ENCODE measurements around the gene RAB33A. TPM values are rescaled to one million over a fixed set of nuclear protein-coding genes. Genes with fewer than 3 reads are reported as not detected.

RAB33A gene
- total RNA-seq = 3.2 to 16.7 TPM (median 16.7 TPM) in 3 replicates
- long read RNA-seq, transcript RAB33A-201 (2 exons, 1,258 nt) = major isoform, 19 of 21 reads
- long read RNA-seq, partial matches to known transcripts = 2 of 21 reads
- long read RNA-seq, other reads (novel, unspliced or antisense) = 0 of 21 reads

- Mint-ChIP-seq H3K4me1 (ENCODE audit: low read depth) (peaks cover 40% of the 10 kb centered on the region), H3K27me3 (ENCODE audit: low read depth) (no peaks in the 10 kb centered on the region), H3K9me3 (ENCODE audit: low read depth) (no peaks in the 10 kb centered on the region), H3K36me3 (ENCODE audit: low read depth) (no peaks in the 10 kb centered on the region), H3K4me3 (ENCODE audit: unreplicated experiment) (peak within 1 kb of the TSS; percentile 82), H3K27ac (ENCODE audit: unreplicated experiment) (peak within 1 kb of the TSS; percentile 97)
- no peak for TF ChIP-seq CTCF (IDR thresholded peaks at IDR 0.05)
- no peak for DNase-seq (ENCODE audit: low spot score)
Observed at GRCh38 chrX:130171446-130172126, at the start of gene RAB33A. TSS of gene RAB33A (plus strand) at chrX:130171962. CDS start at chrX:130172063, 101 bp downstream.

- no peak for DNase-seq (ENCODE audit: low spot score)
- TF ChIP-seq CTCF (IDR thresholded peaks at IDR 0.05) = no peak
- Mint-ChIP-seq H3K27me3 (ENCODE audit: low read depth) (no peaks in the 10 kb centered on the region), H3K4me3 (ENCODE audit: unreplicated experiment) (no peak overlapping the region), H3K9me3 (ENCODE audit: low read depth) (no peaks in the 10 kb centered on the region), H3K27ac (ENCODE audit: unreplicated experiment) (no peak overlapping the region), H3K36me3 (ENCODE audit: low read depth) (peaks cover 11% of the 10 kb centered on the region), H3K4me1 (ENCODE audit: low read depth) (peaks cover 12% of the 10 kb centered on the region)
Observed at GRCh38 chrX:130124577-130124976, 47.2 kb upstream of the RAB33A start.

GRCh38 chrX:130125091-130125874, 46.5 kb upstream of the RAB33A start:
- no peak for DNase-seq (ENCODE audit: low spot score)
- H3K4me1 Mint-ChIP-seq (ENCODE audit: low read depth) = peaks cover 5% of the 10 kb centered on the region
- no peaks in the 10 kb centered on the region for H3K9me3 Mint-ChIP-seq (ENCODE audit: low read depth)
- no peak for TF ChIP-seq CTCF (IDR thresholded peaks at IDR 0.05)
- H3K4me3 Mint-ChIP-seq (ENCODE audit: unreplicated experiment) = no peak overlapping the region
- no peak overlapping the region for H3K27ac Mint-ChIP-seq (ENCODE audit: unreplicated experiment)
- H3K36me3 Mint-ChIP-seq (ENCODE audit: low read depth) = peaks cover 11% of the 10 kb centered on the region
- H3K27me3 Mint-ChIP-seq (ENCODE audit: low read depth) = no peaks in the 10 kb centered on the region

- Mint-ChIP-seq H3K4me3 (ENCODE audit: unreplicated experiment) (no peak overlapping the region), H3K27me3 (ENCODE audit: low read depth) (no peaks in the 10 kb centered on the region), H3K36me3 (ENCODE audit: low read depth) (peaks cover 10% of the 10 kb centered on the region), H3K9me3 (ENCODE audit: low read depth) (no peaks in the 10 kb centered on the region), H3K27ac (ENCODE audit: unreplicated experiment) (no peak overlapping the region), H3K4me1 (ENCODE audit: low read depth) (no peaks in the 10 kb centered on the region)
- no peak for DNase-seq (ENCODE audit: low spot score)
- TF ChIP-seq CTCF (IDR thresholded peaks at IDR 0.05) = no peak
Observed at GRCh38 chrX:130130990-130131389, 40.8 kb upstream of the RAB33A start.

- Mint-ChIP-seq H3K4me1 (ENCODE audit: low read depth) (no peaks in the 10 kb centered on the region), H3K27ac (ENCODE audit: unreplicated experiment) (no peak overlapping the region), H3K4me3 (ENCODE audit: unreplicated experiment) (no peak overlapping the region), H3K36me3 (ENCODE audit: low read depth) (peaks cover 7% of the 10 kb centered on the region), H3K27me3 (ENCODE audit: low read depth) (no peaks in the 10 kb centered on the region), H3K9me3 (ENCODE audit: low read depth) (no peaks in the 10 kb centered on the region)
- no peak for TF ChIP-seq CTCF (IDR thresholded peaks at IDR 0.05)
- no peak for DNase-seq (ENCODE audit: low spot score)
Observed at GRCh38 chrX:130136496-130136895, 35.3 kb upstream of the RAB33A start.
